GM12892 (cell line): Measurements from ENCODE around the gene C1orf167.

Experiments used
- POLR2A ChIP-seq: IDR thresholded peaks from 2 replicates; pipeline ENCODE4 v1.6.1; 2011; ENCODE audit warnings: low read depth, low read length, control low read depth
- TAF1 ChIP-seq: IDR thresholded peaks from 2 replicates; pipeline ENCODE4 v1.6.1; 2011; ENCODE audit warnings: low read depth, mild to moderate bottlenecking, control low read depth, low read length, borderline replicate concordance

GRCh38 chr1:11712285-11712684, 49.7 kb upstream of the C1orf167 start:
- TF ChIP-seq TAF1 (no peak), POLR2A (no peak)
